HepG2 (cell line): ENCODE data around the gene MMP3. TPM values are rescaled to one million over a fixed set of nuclear protein-coding genes. Genes with fewer than 3 reads are reported as not detected.

Source experiments
- ATAC-seq: fragments of 200-7000 bp; cut with Tn5 transposase; 3 replicates; pipeline ENCODE4 v1.9.1; 2020; ENCODE audit warnings: mild to moderate bottlenecking, moderate library complexity
- BruUV-seq: library from RNA; stranded (reverse); fragments of 400-500 nt; replicated peaks from 2 replicates; lab custom pipeline; 2021; lab: Mats Ljungman, UMichigan
- CTCF ChIA-PET: fragments of 300-600 bp; formaldehyde crosslinking; extraction: SDS; loops from one replicate; lab custom pipeline; 2021; ENCODE audit warnings: low total read pairs, inconsistent platforms, low intra/inter-chr PET ratio; lab: Yijun Ruan, JAX
- POLR2A ChIA-PET: fragments of 350-600 bp; sonication (Branson Sonifier 250); formaldehyde crosslinking; loops from one replicate; lab custom pipeline; 2020; ENCODE audit warnings: antibody characterized with exemption, inconsistent platforms; lab: Yijun Ruan, JAX
- DNase-seq: peaks from one replicate; pipeline ENCODE4 v3.0.0-alpha.2; 2015; ENCODE audit warnings: low spot score
- FAIRE-seq: peaks from 3 replicates; lab custom pipeline; 2011; peaks lifted over from hg19 to GRCh38; lab: Jason Lieb, UNC
- H2AFZ ChIP-seq: one replicate; pipeline ENCODE4 v1.6.1; 2011; ENCODE audit warnings: low read length, inconsistent platforms
- H3K27ac ChIP-seq: fragments of 300-600 bp; 3 replicates; pipeline ENCODE4 v1.8.0; 2011; ENCODE audit warnings: mixed run types, mild to moderate bottlenecking, mixed read lengths, low read length, inconsistent platforms; ENCODE audit not compliant: insufficient read depth; ENCODE audit errors: extremely low read length
- H3K27me3 ChIP-seq, 2 experiments: fragments of 200-600 bp in 1 of 2; 2 replicates in 1 of 2; 3 replicates in 1 of 2; pipeline versions ENCODE4 v1.6.0 to v1.8.0; 2011; ENCODE audit warnings: low read length in 2 of 2, mild to moderate bottlenecking in 2 of 2, moderate library complexity in 2 of 2, inconsistent platforms in 1 of 2; ENCODE audit not compliant: insufficient read depth in 2 of 2, control insufficient read depth in 1 of 2
- H3K36me3 ChIP-seq, 2 experiments: fragments of 200-600 bp in 1 of 2; replicated peaks in 1 of 2; 2 replicates in 1 of 2; 3 replicates in 1 of 2; pipeline versions ENCODE4 v1.5.1 to v1.8.0; 2011; ENCODE audit warnings: low read length in 2 of 2, inconsistent platforms in 1 of 2; ENCODE audit not compliant: insufficient read depth in 2 of 2, control insufficient read depth in 1 of 2
- H3K4me1 ChIP-seq: 2 replicates; pipeline ENCODE4 v1.5.1; 2012; ENCODE audit warnings: low read length, inconsistent platforms; ENCODE audit not compliant: insufficient read depth
- H3K4me2 ChIP-seq: 2 replicates; pipeline ENCODE4 v1.6.0; 2011; ENCODE audit warnings: low read depth, low read length, inconsistent platforms
- H3K4me3 ChIP-seq, 3 experiments: fragments of 200-600 bp in 1 of 3; sonication (generic), shearing (Covaris generic) in 1 of 3; replicated peaks in 1 of 3; 2 replicates each; pipeline ENCODE4 v1.5.1; 2011 to 2016; ENCODE audit warnings: low read length in 3 of 3, inconsistent platforms in 2 of 3, low read depth in 2 of 3, mild to moderate bottlenecking in 2 of 3, control low read depth in 1 of 3, mixed read lengths in 1 of 3; ENCODE audit not compliant: insufficient read depth in 1 of 3
- H3K79me2 ChIP-seq: one replicate; pipeline ENCODE4 v1.6.1; 2011; ENCODE audit warnings: low read length, inconsistent platforms; ENCODE audit not compliant: insufficient read depth
- H3K9ac ChIP-seq: 2 replicates; pipeline ENCODE4 v1.6.0; 2011; ENCODE audit warnings: mild to moderate bottlenecking, low read depth, low read length, inconsistent platforms; ENCODE audit not compliant: insufficient read depth
- H3K9me3 ChIP-seq: 2 replicates; pipeline ENCODE4 v1.5.1; 2012; ENCODE audit warnings: mild to moderate bottlenecking, low read length
- H4K20me1 ChIP-seq: 2 replicates; pipeline ENCODE4 v1.6.0; 2011; ENCODE audit warnings: inconsistent platforms, mild to moderate bottlenecking, low read length, moderate library complexity; ENCODE audit not compliant: insufficient read depth
- CBX1 ChIP-seq: IDR thresholded peaks from one replicate; pipeline ENCODE4 v1.6.1; 2016; ENCODE audit warnings: antibody characterized with exemption, low read depth
- MAFF ChIP-seq: IDR thresholded peaks from 2 replicates; pipeline ENCODE4 v1.6.1; 2011; ENCODE audit warnings: low read depth, low read length, improper control_type of control experiment
- PRDM4 ChIP-seq: sonication (generic); formaldehyde crosslinking; IDR thresholded peaks from 2 replicates; pipeline ENCODE4 v1.9.0; 2021; ENCODE audit warnings: missing genetic modification reagents, borderline replicate concordance
- ZNF329 ChIP-seq: sonication (generic); formaldehyde crosslinking; IDR thresholded peaks from 2 replicates; pipeline ENCODE4 v1.9.0; 2021; ENCODE audit warnings: low read depth, mild to moderate bottlenecking, missing genetic modification reagents
- ZNF496 ChIP-seq: sonication (generic); formaldehyde crosslinking; IDR thresholded peaks from 2 replicates; pipeline ENCODE4 v1.8.1; 2023; ENCODE audit warnings: mild to moderate bottlenecking, moderate library complexity, missing genetic modification reagents; ENCODE audit not compliant: insufficient replicate concordance
- ZNF510 ChIP-seq: sonication (generic); formaldehyde crosslinking; IDR thresholded peaks from 2 replicates; pipeline ENCODE4 v1.4.0; 2020; ENCODE audit warnings: low read depth, mild to moderate bottlenecking, missing genetic modification reagents
- ZNF749 ChIP-seq: sonication (generic); formaldehyde crosslinking; IDR thresholded peaks from 2 replicates; pipeline ENCODE4 v1.8.0; 2022; ENCODE audit warnings: mild to moderate bottlenecking, missing genetic modification reagents, moderate library complexity, borderline replicate concordance
- WGBS: methylation state at CpG from one replicate; pipeline ENCODE4 v1.1.6; 2017; ENCODE audit warnings: low lambda C conversion rate; 5-methylcytosine and 5-hydroxymethylcytosine counted together
- in situ Hi-C: cut with HindIII; loops from 2 replicates; pipeline ENCODE4 v1.10.0; 2017; ENCODE audit warnings: low pct_unique_long_range_greater_than_20kb; ENCODE audit not compliant: extremely low pct_ligation_motif_present
- intact Hi-C: fragments of 100-400 bp; cut with micrococcal nuclease; formaldehyde crosslinking; loops from one replicate; pipeline ENCODE4 v1.10.0; 2022; ENCODE audit not compliant: unreplicated experiment
- polyA plus RNA-seq, 8 experiments: library from polyadenylated mRNA; depleted of rRNA in 3 of 8; stranded (reverse) in 7 of 8; unstranded in 1 of 8; fragments of >200 nt; fragmentation: Illumina TruSeq in 4 of 8; extraction: Trizol in 4 of 8; gene quantifications; 2 replicates each; pipeline versions ENCODE4 v1.2.1 to v1.2.3, GENCODE V29; 2011 to 2016; ENCODE audit warnings: low read depth in 4 of 8, missing spikeins in 1 of 8, mixed read lengths in 1 of 8; ENCODE audit not compliant: insufficient read depth in 1 of 8
- total RNA-seq, 5 experiments: library from RNA; depleted of rRNA; stranded (reverse); fragments of >200 nt; fragmentation: Illumina TruSeq; extraction: Trizol; gene quantifications; 2 replicates each; pipeline ENCODE4 v1.2.3, GENCODE V29; 2016; ENCODE audit warnings: low read depth in 1 of 5

Gene MMP3
- total and polyA plus RNA-seq, 2 of the 13 experiments (the other 11 are each of a cell fraction or from before 2014, with no cell fraction given) = 1.2 to 1.5 TPM

- no TSS peak for BruUV-seq
- no peak for ATAC-seq
- CTCF ChIA-PET = no interaction called here
- in situ Hi-C loops = no loop called here
- WGBS = 22% methylated on average over 7 of the region's 7 CpGs
- POLR2A ChIA-PET = no interaction called here
- Histone ChIP-seq H3K4me2 (no peak overlapping the region), H3K9me3 (no peaks in the 10 kb centered on the region), H3K36me3 (no peaks in the 10 kb centered on the region), H3K4me1 (no peaks in the 10 kb centered on the region), H4K20me1 (no peaks in the 10 kb centered on the region), H3K4me3 (no peak overlapping the region), H2AFZ (no peak overlapping the region), H3K27ac (no peak overlapping the region), H3K27me3 (no peaks in the 10 kb centered on the region), H3K79me2 (no peaks in the 10 kb centered on the region)
- DNase-seq = no peak
- intact Hi-C loops = no loop called here
- FAIRE-seq = no peak
- no peak for TF ChIP-seq PRDM4 (CRISPR knock-in tag)
- 0 out of 2 replicates have a peak, but pooled peaks have one; percentile 16 for TF ChIP-seq MAFF
- TF ChIP-seq, all 625 proteins: peak for 1
- no peak overlapping the region for H3K9ac ChIP-seq
Observed at GRCh38 chr11:102850973-102851745, 7.8 kb upstream of the MMP3 start.

GRCh38 chr11:102849311-102849710 lies 5.9 kb upstream of the MMP3 start:
- Histone ChIP-seq H3K79me2 (no peaks in the 10 kb centered on the region), H3K4me3 (no peak overlapping the region), H3K27ac (no peak overlapping the region), H3K9me3 (no peaks in the 10 kb centered on the region), H3K27me3 (no peaks in the 10 kb centered on the region), H3K9ac (no peak overlapping the region), H3K4me1 (no peaks in the 10 kb centered on the region), H3K4me2 (no peak overlapping the region), H2AFZ (no peak overlapping the region), H4K20me1 (no peaks in the 10 kb centered on the region), H3K36me3 (no peaks in the 10 kb centered on the region)
- FAIRE-seq (no peak), DNase-seq (no peak), ATAC-seq (no peak)
- ChIA-PET CTCF (no interaction called here), POLR2A (no interaction called here)
- in situ Hi-C loops (no loop called here), intact Hi-C loops (no loop called here)
- no TSS peak for BruUV-seq
- 15% methylated on average over 1 of the region's 1 CpG for WGBS
- TF ChIP-seq ZNF329 (CRISPR knock-in tag) = no peak
- no peak for TF ChIP-seq CBX1
- no peak for TF ChIP-seq ZNF749 (CRISPR knock-in tag)
- TF ChIP-seq ZNF510 (CRISPR knock-in tag) = no peak
- no peak for TF ChIP-seq ZNF496 (CRISPR knock-in tag)
